Activated naive CD8-positive, alpha-beta T cell treated with anti-CD3 and anti-CD28 coated beads for 36 hours (primary cell): ENCODE results near the gene SEMA5A. TPM values are rescaled to one million over a fixed set of nuclear protein-coding genes. Genes with fewer than 3 reads are reported as not detected.

Source experiments
- DNase-seq: peaks from one replicate; pipeline ENCODE4 v3.0.0; 2021
- H3K27ac Mint-ChIP-seq: one replicate; pipeline ENCODE4 v1.8.0; 2022; ENCODE audit warnings: mild to moderate bottlenecking, moderate library complexity, mixed read lengths
- H3K27me3 Mint-ChIP-seq: one replicate; pipeline ENCODE4 v1.8.0; 2022; ENCODE audit warnings: mild to moderate bottlenecking, mixed read lengths
- H3K36me3 Mint-ChIP-seq: one replicate; pipeline ENCODE4 v1.8.0; 2021; ENCODE audit warnings: mild to moderate bottlenecking, mixed read lengths
- H3K4me1 Mint-ChIP-seq: one replicate; pipeline ENCODE4 v1.8.0; 2021; ENCODE audit warnings: mixed read lengths
- H3K4me3 Mint-ChIP-seq: one replicate; pipeline ENCODE4 v1.8.0; 2022; ENCODE audit warnings: mild to moderate bottlenecking, moderate library complexity, mixed read lengths
- H3K9me3 Mint-ChIP-seq: one replicate; pipeline ENCODE4 v1.8.0; 2022; ENCODE audit warnings: mixed read lengths
- total RNA-seq, 2 experiments: library from RNA; stranded (reverse); gene quantifications; one replicate each; pipeline ENCODE4 v1.2.3, GENCODE V29; 2021

The SEMA5A gene
- total RNA-seq, 2 experiments from 2014 or later = not detected

- no peaks in the 10 kb centered on the region for H3K4me1 Mint-ChIP-seq
- peaks cover 2% of the 10 kb centered on the region for H3K9me3 Mint-ChIP-seq
- H3K4me3 Mint-ChIP-seq = no peak overlapping the region
- no peak for DNase-seq
- H3K27ac Mint-ChIP-seq = no peak overlapping the region
- no peaks in the 10 kb centered on the region for H3K36me3 Mint-ChIP-seq
- no peaks in the 10 kb centered on the region for H3K27me3 Mint-ChIP-seq
These were observed 479.5 kb downstream of the SEMA5A start for GRCh38 chr5:9066349-9066748.

- Mint-ChIP-seq H3K27me3 (no peaks in the 10 kb centered on the region), H3K4me3 (no peak overlapping the region), H3K4me1 (no peaks in the 10 kb centered on the region), H3K36me3 (no peaks in the 10 kb centered on the region), H3K9me3 (peaks cover 2% of the 10 kb centered on the region), H3K27ac (no peak overlapping the region)
- DNase-seq = no peak
These were observed 482.1 kb downstream of the SEMA5A start for GRCh38 chr5:9063615-9064245.

- Mint-ChIP-seq H3K36me3 (no peaks in the 10 kb centered on the region), H3K9me3 (peaks cover 2% of the 10 kb centered on the region)
These were observed 483.0 kb downstream of the SEMA5A start for GRCh38 chr5:9062873-9063272.

GRCh38 chr5:9059920-9060691, 485.8 kb downstream of the SEMA5A start:
- no peak overlapping the region for H3K27ac Mint-ChIP-seq
- no peak overlapping the region for H3K4me3 Mint-ChIP-seq
- no peaks in the 10 kb centered on the region for H3K36me3 Mint-ChIP-seq
- no peak for DNase-seq
- H3K4me1 Mint-ChIP-seq = no peaks in the 10 kb centered on the region
- H3K27me3 Mint-ChIP-seq = no peaks in the 10 kb centered on the region
- H3K9me3 Mint-ChIP-seq = peaks cover 2% of the 10 kb centered on the region

More at GRCh38 chr5:9062873-9063272, 483.0 kb downstream of the SEMA5A start:
- Mint-ChIP-seq H3K4me3 (no peak overlapping the region), H3K27me3 (no peaks in the 10 kb centered on the region), H3K27ac (no peak overlapping the region), H3K4me1 (no peaks in the 10 kb centered on the region)
- DNase-seq = no peak

- Mint-ChIP-seq H3K27ac (no peak overlapping the region), H3K27me3 (no peaks in the 10 kb centered on the region), H3K4me1 (no peaks in the 10 kb centered on the region), H3K36me3 (no peaks in the 10 kb centered on the region), H3K9me3 (no peaks in the 10 kb centered on the region), H3K4me3 (no peak overlapping the region)
- no peak for DNase-seq
These were observed 487.2 kb downstream of the SEMA5A start for GRCh38 chr5:9058666-9059065.

GRCh38 chr5:9058161-9058560, 487.7 kb downstream of the SEMA5A start:
- Mint-ChIP-seq H3K4me3 (no peak overlapping the region), H3K27me3 (no peaks in the 10 kb centered on the region), H3K9me3 (no peaks in the 10 kb centered on the region), H3K27ac (no peak overlapping the region), H3K36me3 (no peaks in the 10 kb centered on the region), H3K4me1 (no peaks in the 10 kb centered on the region)
- DNase-seq = no peak

GRCh38 chr5:9057406-9058000, 488.4 kb downstream of the SEMA5A start:
- no peak overlapping the region for H3K4me3 Mint-ChIP-seq
- DNase-seq = no peak
- H3K36me3 Mint-ChIP-seq = no peaks in the 10 kb centered on the region
- H3K27ac Mint-ChIP-seq = no peak overlapping the region
- no peaks in the 10 kb centered on the region for H3K9me3 Mint-ChIP-seq
- no peaks in the 10 kb centered on the region for H3K27me3 Mint-ChIP-seq
- H3K4me1 Mint-ChIP-seq = no peaks in the 10 kb centered on the region

- Mint-ChIP-seq H3K9me3 (no peaks in the 10 kb centered on the region), H3K4me3 (no peak overlapping the region), H3K36me3 (no peaks in the 10 kb centered on the region), H3K27ac (no peak overlapping the region), H3K4me1 (no peaks in the 10 kb centered on the region), H3K27me3 (no peaks in the 10 kb centered on the region)
- no peak for DNase-seq
These were observed 489.8 kb downstream of the SEMA5A start for GRCh38 chr5:9056046-9056445.

GRCh38 chr5:9054821-9055589, 490.9 kb downstream of the SEMA5A start:
- H3K27me3 Mint-ChIP-seq = no peaks in the 10 kb centered on the region
- H3K27ac Mint-ChIP-seq = no peak overlapping the region
- DNase-seq = no peak
- no peaks in the 10 kb centered on the region for H3K36me3 Mint-ChIP-seq
- no peaks in the 10 kb centered on the region for H3K9me3 Mint-ChIP-seq
- no peak overlapping the region for H3K4me3 Mint-ChIP-seq
- H3K4me1 Mint-ChIP-seq = no peaks in the 10 kb centered on the region

GRCh38 chr5:9054322-9054721, 491.6 kb downstream of the SEMA5A start:
- no peak for DNase-seq
- Mint-ChIP-seq H3K4me3 (no peak overlapping the region), H3K36me3 (no peaks in the 10 kb centered on the region), H3K4me1 (no peaks in the 10 kb centered on the region), H3K27ac (no peak overlapping the region), H3K27me3 (no peaks in the 10 kb centered on the region), H3K9me3 (no peaks in the 10 kb centered on the region)

- H3K27me3 Mint-ChIP-seq = no peaks in the 10 kb centered on the region
- no peak overlapping the region for H3K27ac Mint-ChIP-seq
- no peak overlapping the region for H3K4me3 Mint-ChIP-seq
- DNase-seq = no peak
- H3K36me3 Mint-ChIP-seq = no peaks in the 10 kb centered on the region
- H3K4me1 Mint-ChIP-seq = no peaks in the 10 kb centered on the region
- no peaks in the 10 kb centered on the region for H3K9me3 Mint-ChIP-seq
These were observed 493.5 kb downstream of the SEMA5A start for GRCh38 chr5:9052421-9052820.

- no peak for DNase-seq
- no peaks in the 10 kb centered on the region for H3K9me3 Mint-ChIP-seq
These were observed 494.1 kb downstream of the SEMA5A start for GRCh38 chr5:9051779-9052178.

GRCh38 chr5:9047932-9048331, 497.9 kb downstream of the SEMA5A start:
- DNase-seq = no peak
- Mint-ChIP-seq H3K9me3 (no peaks in the 10 kb centered on the region), H3K4me1 (no peaks in the 10 kb centered on the region), H3K27ac (no peak overlapping the region), H3K4me3 (no peak overlapping the region), H3K36me3 (no peaks in the 10 kb centered on the region), H3K27me3 (no peaks in the 10 kb centered on the region)

More at GRCh38 chr5:9051779-9052178, 494.1 kb downstream of the SEMA5A start:
- no peaks in the 10 kb centered on the region for H3K27me3 Mint-ChIP-seq
- H3K27ac Mint-ChIP-seq = no peak overlapping the region
- no peak overlapping the region for H3K4me3 Mint-ChIP-seq
- no peaks in the 10 kb centered on the region for H3K36me3 Mint-ChIP-seq
- H3K4me1 Mint-ChIP-seq = no peaks in the 10 kb centered on the region

- no peak overlapping the region for H3K27ac Mint-ChIP-seq
- H3K9me3 Mint-ChIP-seq = no peaks in the 10 kb centered on the region
- no peaks in the 10 kb centered on the region for H3K27me3 Mint-ChIP-seq
- H3K4me1 Mint-ChIP-seq = no peaks in the 10 kb centered on the region
- H3K4me3 Mint-ChIP-seq = no peak overlapping the region
- H3K36me3 Mint-ChIP-seq = no peaks in the 10 kb centered on the region
- DNase-seq = no peak
These were observed 499.0 kb downstream of the SEMA5A start for GRCh38 chr5:9046756-9047481.
